ENCODE measurements around the gene GRK4. TPM values are rescaled to one million over a fixed set of nuclear protein-coding genes. Genes with fewer than 3 reads are reported as not detected.

GRK4 gene
- total RNA-seq, 2 donors from 2014 or later, result 7.0 to 8.2 TPM

DNA sequence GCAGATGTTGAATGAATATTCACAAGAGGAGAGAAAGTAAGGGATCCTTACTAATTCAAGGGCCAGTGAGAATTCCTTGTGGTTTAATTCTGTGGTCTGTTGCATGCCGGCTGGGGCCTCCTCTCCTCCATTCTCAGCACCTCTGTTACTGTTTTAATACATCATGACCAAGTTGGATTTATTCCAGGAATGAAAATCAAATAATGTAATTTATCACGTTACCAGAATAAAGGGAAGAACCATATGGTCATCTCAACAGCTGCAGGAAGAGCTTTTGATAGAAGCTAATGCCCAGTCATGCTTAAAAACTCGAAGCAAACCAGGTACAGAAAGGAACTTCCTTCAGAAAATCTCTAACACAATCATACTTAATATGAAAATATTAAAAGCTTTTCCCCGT, 54.1 kb downstream of the GRK4 start:
- Histone ChIP-seq H3K4me1 (no peaks in the 10 kb centered on the region), H3K4me3 (no peak overlapping the region), H3K36me3 (no peaks in the 10 kb centered on the region), H3K27ac (no peak overlapping the region), H3K9me3 (no peaks in the 10 kb centered on the region), H3K27me3 (no peaks in the 10 kb centered on the region)
- DNase-seq (ENCODE audit: low spot score), result no peak
- TF ChIP-seq CTCF (IDR thresholded peaks at IDR 0.05), result no peak

DNA sequence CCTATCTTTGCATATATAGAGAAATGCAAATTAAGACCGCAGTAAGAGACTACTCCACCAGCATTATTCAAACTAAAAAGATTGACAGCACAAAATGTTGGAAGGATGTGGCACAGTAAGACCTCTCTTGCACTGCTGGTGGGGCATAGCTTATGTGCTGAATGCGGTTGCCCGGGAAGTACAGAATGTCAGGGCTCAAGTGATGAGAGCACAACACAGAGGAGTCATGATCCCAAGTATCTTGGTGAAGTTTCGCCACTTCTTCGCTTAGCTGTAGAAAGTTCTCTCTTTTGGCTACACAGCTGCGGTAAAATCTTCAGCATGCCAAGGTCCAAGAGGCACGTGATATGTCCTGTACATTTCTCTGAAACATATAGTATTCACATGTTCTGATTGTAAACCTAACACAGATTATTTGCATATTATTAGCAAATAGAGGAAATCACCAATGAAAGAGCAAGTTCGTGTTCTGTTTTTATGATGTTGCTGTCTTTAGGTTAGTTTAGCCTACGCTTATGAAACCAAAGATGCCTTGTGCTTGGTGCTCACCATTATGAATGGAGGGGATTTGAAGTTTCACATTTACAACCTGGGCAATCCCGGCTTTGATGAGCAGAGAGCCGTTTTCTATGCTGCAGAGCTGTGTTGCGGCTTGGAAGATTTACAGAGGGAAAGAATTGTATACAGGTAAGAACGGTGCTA, 55.9 kb downstream of the GRK4 start:
- no peak for TF ChIP-seq CTCF (IDR thresholded peaks at IDR 0.05)
- H3K4me1 ChIP-seq, result no peaks in the 10 kb centered on the region

DNA sequence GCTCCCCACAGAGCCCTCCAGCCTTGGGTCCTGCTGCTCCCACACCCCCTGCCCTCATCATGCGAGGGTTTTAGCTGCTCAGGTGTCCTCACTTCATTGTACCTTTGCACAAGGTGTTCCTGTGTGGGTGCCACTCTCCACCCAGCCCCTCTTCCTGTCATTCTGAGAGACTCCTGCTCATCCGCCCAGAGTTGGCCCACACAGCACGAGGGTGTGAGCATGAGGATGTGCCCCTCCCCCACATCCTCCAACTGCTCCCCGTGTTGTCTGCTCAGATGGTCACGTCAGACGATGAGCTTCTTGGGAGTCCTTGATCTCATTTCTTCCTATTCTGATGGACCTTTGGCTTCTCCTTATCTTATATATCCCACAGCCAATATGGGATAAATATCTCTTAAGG, 57.8 kb downstream of the GRK4 start:
- no peaks in the 10 kb centered on the region for H3K4me1 ChIP-seq
- H3K36me3 ChIP-seq, result no peaks in the 10 kb centered on the region
- no peak overlapping the region for H3K27ac ChIP-seq
- no peaks in the 10 kb centered on the region for H3K27me3 ChIP-seq
- H3K9me3 ChIP-seq, result no peaks in the 10 kb centered on the region
- no peak for DNase-seq (ENCODE audit: low spot score)
- no peak for TF ChIP-seq CTCF (IDR thresholded peaks at IDR 0.05)
- H3K4me3 ChIP-seq, result no peak overlapping the region

More for the DNA sequence above, 55.9 kb downstream of the GRK4 start:
- no peaks in the 10 kb centered on the region for H3K36me3 ChIP-seq
- no peaks in the 10 kb centered on the region for H3K27me3 ChIP-seq
- no peak overlapping the region for H3K4me3 ChIP-seq
- no peaks in the 10 kb centered on the region for H3K9me3 ChIP-seq
- no peak overlapping the region for H3K27ac ChIP-seq
- DNase-seq (ENCODE audit: low spot score), result no peak

- no peaks in the 10 kb centered on the region for H3K36me3 ChIP-seq
- no peaks in the 10 kb centered on the region for H3K27me3 ChIP-seq
- H3K4me1 ChIP-seq, result no peaks in the 10 kb centered on the region
- no peak overlapping the region for H3K27ac ChIP-seq
- no peak for TF ChIP-seq CTCF (IDR thresholded peaks at IDR 0.05)
- no peak overlapping the region for H3K4me3 ChIP-seq
- H3K9me3 ChIP-seq, result no peaks in the 10 kb centered on the region
- no peak for DNase-seq (ENCODE audit: low spot score)
Measured at GRCh38 chr4:3021627-3022026, 58.3 kb downstream of the GRK4 start.

DNA sequence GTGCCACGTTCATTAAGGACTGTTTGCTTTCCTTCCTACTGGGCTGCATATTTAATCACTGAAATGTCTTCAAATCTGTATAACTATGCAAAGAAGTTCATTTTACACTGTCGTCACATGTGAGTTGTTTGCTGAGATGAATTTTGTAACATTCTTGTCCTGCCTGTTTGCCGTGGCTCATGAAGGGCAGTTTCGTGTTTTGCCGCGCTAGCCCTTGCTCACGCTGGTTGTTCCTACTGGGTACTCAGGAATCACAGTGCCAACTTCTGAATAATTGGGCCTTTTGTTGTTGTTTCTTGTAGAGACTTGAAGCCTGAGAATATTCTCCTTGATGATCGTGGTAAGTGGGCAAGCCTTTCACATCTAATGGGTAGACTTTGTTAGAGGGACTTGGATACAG, 58.7 kb downstream of the GRK4 start:
- H3K4me1 ChIP-seq, result no peaks in the 10 kb centered on the region
- H3K9me3 ChIP-seq, result no peaks in the 10 kb centered on the region
- no peaks in the 10 kb centered on the region for H3K36me3 ChIP-seq
- no peaks in the 10 kb centered on the region for H3K27me3 ChIP-seq
- TF ChIP-seq CTCF (IDR thresholded peaks at IDR 0.05), result no peak
- H3K4me3 ChIP-seq, result no peak overlapping the region
- no peak for DNase-seq (ENCODE audit: low spot score)
- H3K27ac ChIP-seq, result no peak overlapping the region

- no peak for TF ChIP-seq CTCF (IDR thresholded peaks at IDR 0.05)
- no peak for DNase-seq (ENCODE audit: low spot score)
- H3K4me3 ChIP-seq, result no peak overlapping the region
- H3K4me1 ChIP-seq, result no peaks in the 10 kb centered on the region
- no peaks in the 10 kb centered on the region for H3K36me3 ChIP-seq
- no peak overlapping the region for H3K27ac ChIP-seq
- H3K9me3 ChIP-seq, result no peaks in the 10 kb centered on the region
- H3K27me3 ChIP-seq, result no peaks in the 10 kb centered on the region
Measured at GRCh38 chr4:3022651-3023050, 59.3 kb downstream of the GRK4 start.
